ENCODE measurements around the gene KRT17. TPM values are rescaled to one million over a fixed set of nuclear protein-coding genes. Genes with fewer than 3 reads are reported as not detected.

Gene KRT17
- total RNA-seq, 4 donors from 2014 or later, result not detected

DNA sequence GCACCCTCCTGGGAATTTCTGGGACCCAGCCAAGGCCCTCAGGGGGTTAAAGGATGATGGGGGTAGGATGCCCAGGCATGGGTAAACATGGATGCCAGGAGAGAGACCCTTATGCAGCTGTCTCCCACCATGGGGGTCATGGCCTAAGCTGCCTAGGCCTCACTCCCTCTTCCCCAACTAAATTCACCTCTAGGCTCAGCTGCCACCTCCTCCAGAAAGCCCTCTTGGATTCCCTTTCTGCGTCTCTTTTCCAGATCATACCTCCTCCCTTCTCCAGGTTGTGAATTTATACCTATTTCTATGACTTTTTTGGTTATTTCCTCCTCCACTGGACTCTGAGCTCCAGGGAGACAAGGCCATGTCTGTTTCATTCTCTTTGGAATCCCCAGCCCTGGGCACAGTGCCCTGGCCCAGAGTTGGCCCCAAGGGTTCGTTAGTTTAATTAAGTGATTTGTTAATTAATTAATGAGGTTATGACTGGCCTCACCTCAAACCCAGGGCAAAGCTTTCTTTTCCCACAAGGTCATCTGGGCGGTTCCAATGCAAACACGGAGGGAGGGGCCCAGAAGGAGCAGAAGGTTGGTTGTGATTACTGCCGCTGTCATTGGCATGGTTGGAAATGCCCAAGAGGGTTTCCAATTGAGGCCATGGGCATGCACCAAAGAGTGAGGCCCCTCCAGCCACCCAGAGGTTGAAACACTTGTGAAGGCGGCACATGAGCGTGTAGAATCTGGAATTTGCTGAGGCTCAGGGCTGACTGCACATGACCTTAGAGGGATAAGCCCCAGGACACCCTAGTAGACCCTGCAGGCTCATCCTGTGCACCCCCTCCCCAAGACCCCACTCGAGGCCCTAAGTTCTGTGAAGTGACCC, 6.9 kb upstream of the KRT17 start:
- TF ChIP-seq CTCF (IDR thresholded peaks at IDR 0.05; ENCODE audit: low read depth), result no peak

- TF ChIP-seq CTCF (IDR thresholded peaks at IDR 0.05; ENCODE audit: low read depth), result no peak
These were observed 5.7 kb upstream of the KRT17 start for GRCh38 chr17:41629826-41630670.

DNA sequence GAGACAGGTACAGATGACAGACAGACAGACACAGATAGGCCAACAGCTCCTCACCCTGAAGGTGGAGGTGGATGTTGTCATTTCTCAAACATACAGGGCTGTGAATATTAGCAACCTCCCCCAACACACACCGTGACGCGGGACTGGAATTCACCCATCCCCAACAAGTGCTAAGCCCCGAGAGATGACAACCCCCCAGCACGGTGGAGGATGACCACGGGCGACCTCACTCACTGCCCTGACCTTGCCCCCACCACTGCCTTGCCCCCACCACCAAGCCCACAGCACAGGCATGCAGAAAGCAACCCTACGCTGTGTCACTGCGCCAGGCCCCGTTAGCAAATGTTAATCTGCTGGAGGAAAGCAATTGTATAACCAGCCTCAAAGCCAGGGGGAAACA, 4.9 kb upstream of the KRT17 start:
- TF ChIP-seq CTCF (IDR thresholded peaks at IDR 0.05; ENCODE audit: low read depth), result no peak

GRCh38 chr17:41627316-41628072, 3.1 kb upstream of the KRT17 start:
- no peak for TF ChIP-seq CTCF (IDR thresholded peaks at IDR 0.05; ENCODE audit: low read depth)

DNA sequence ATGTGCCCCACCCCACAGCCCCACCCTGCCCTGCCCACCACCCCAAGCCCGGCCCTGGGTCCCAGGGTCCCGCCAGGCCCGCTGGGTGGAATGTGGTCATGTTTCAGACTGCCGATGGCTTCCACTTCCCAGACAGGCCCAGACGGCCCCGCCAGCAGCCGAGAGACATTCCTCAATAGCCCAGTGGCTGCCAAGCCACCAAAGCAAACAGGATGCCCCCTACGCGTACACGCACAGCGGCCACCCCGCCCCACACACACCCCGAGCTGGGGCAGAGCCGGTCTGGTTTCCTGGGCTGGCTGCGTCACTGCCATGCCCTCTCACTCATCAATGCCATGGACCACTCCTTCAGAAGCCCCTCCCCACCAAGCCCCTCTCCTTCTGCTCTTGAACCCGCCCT, 1.2 kb upstream of the KRT17 start:
- no peak for TF ChIP-seq CTCF (IDR thresholded peaks at IDR 0.05; ENCODE audit: low read depth)

GRCh38 chr17:41621916-41622315, 2.5 kb downstream of the KRT17 start:
- no peak for TF ChIP-seq CTCF (IDR thresholded peaks at IDR 0.05; ENCODE audit: low read depth)
